Lower leg skin (tissue), 4 donors: ENCODE data around the gene ISG15. TPM values are rescaled to one million over a fixed set of nuclear protein-coding genes. Genes with fewer than 3 reads are reported as not detected.

Experiments used
- DNase-seq, 2 donors: peaks; one replicate each; pipeline ENCODE4 v3.0.0-alpha.2; 2019; ENCODE audit warnings: low spot score in 2 of 2
- H3K4me3 ChIP-seq: fragments of 200-600 bp; sonication (generic); 2 replicates; pipeline ENCODE4 v1.5.1; 2017; ENCODE audit warnings: mild to moderate bottlenecking, low read depth; ENCODE audit not compliant: poor library complexity, severe bottlenecking
- POLR2A ChIP-seq, 2 donors: fragments of 450-650 bp; IDR thresholded peaks; one replicate each; pipeline ENCODE4 v1.6.1; 2016 to 2017; ENCODE audit warnings: antibody characterized with exemption in 2 of 2, mild to moderate bottlenecking in 1 of 2, moderate library complexity in 1 of 2
- WGBS, 2 donors: methylation state at CpG; one replicate each; pipeline ENCODE4 v1.1.5; 2018; 5-methylcytosine and 5-hydroxymethylcytosine counted together
- intact Hi-C: fragments of 100-400 bp; cut with DNase I; formaldehyde crosslinking; loops from one replicate; pipeline ENCODE4 v1.15.0; 2023; ENCODE audit warnings: low total_unique reads
- total RNA-seq, 4 donors: library from RNA; depleted of rRNA; stranded (reverse); fragments of >200 nt; gene quantifications; one replicate each; pipeline ENCODE4 v1.1.0, GENCODE V29; 2016
- TF ChIP-seq, protein P1 (sequence below), 3 donors: fragments of 450-650 bp; IDR thresholded peaks; one replicate each; pipeline ENCODE4 v1.5.1; 2016; ENCODE audit warnings: antibody characterized with exemption in 3 of 3, mild to moderate bottlenecking in 3 of 3, moderate library complexity in 2 of 3

Gene ISG15
- total RNA-seq, 4 donors from 2014 or later: 3.6 to 12.9 (median 6.0) TPM

DNA sequence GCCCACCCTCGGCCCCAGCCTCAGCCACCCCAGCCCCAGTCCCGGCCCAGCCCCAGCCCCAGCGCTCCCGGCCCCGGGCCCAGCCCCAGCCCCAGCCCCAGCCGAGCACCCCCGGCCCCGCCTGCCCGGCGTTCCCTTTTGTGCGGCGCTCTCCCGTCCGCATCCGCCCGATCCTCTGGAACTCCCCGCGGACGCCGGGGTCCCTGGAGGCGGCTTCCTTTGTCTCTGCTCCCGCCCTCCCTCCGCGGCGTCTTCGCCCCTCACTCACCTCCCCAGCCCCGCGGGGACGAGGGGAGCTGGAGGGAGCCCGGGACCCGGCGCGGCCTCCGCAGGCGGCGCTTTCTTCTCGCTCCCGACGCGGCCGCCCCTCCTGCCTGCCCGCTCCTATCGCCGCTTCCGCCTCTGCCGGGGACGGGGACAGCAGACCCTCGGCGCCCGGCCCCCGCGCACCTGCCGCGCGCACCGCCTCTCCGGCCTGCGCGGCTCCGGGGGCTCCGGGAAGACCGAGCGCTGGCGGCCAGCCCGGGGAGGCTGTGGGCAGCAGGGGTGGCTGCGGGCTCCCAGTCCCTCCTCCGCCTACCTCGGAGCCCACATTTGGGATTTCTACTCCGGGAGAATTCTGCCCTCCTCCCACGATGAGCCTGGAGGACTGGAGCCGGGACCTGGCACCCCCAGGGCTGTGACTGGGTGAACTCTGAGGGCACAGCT lies 20.6 kb downstream of the ISG15 start:
- no peak overlapping the region for H3K4me3 ChIP-seq
- intact Hi-C loops: no loop called here
- TF ChIP-seq, protein P1, sequence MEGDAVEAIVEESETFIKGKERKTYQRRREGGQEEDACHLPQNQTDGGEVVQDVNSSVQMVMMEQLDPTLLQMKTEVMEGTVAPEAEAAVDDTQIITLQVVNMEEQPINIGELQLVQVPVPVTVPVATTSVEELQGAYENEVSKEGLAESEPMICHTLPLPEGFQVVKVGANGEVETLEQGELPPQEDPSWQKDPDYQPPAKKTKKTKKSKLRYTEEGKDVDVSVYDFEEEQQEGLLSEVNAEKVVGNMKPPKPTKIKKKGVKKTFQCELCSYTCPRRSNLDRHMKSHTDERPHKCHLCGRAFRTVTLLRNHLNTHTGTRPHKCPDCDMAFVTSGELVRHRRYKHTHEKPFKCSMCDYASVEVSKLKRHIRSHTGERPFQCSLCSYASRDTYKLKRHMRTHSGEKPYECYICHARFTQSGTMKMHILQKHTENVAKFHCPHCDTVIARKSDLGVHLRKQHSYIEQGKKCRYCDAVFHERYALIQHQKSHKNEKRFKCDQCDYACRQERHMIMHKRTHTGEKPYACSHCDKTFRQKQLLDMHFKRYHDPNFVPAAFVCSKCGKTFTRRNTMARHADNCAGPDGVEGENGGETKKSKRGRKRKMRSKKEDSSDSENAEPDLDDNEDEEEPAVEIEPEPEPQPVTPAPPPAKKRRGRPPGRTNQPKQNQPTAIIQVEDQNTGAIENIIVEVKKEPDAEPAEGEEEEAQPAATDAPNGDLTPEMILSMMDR (IDR thresholded peaks at IDR 0.05): no peak
- no peak for TF ChIP-seq POLR2A (IDR thresholded peaks at IDR 0.05)
- WGBS, 2 donors: 20 to 23% methylated on average over 52 to 60 of the region's 71 CpGs
- no peak for DNase-seq

DNA sequence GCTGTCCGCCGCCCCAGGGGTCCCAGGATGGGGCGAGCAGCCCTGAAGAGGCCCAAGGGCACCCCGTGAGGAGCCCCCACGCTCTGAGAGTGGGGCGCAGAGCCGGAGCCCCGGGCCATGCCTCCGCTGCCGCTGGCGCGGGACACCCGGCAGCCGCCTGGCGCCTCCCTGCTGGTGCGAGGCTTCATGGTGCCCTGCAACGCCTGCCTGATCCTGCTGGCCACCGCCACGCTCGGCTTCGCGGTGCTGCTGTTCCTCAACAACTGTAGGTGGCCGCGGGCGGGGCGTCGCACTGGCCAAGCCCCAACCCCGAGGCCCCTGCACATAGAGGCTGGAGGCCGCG lies 21.1 kb downstream of the ISG15 start:
- no peak overlapping the region for H3K4me3 ChIP-seq
- DNase-seq: no peak
- no peak for TF ChIP-seq POLR2A (IDR thresholded peaks at IDR 0.05)
- TF ChIP-seq, protein P1 (IDR thresholded peaks at IDR 0.05): no peak
- intact Hi-C loops: no loop called here
- WGBS, 2 donors: 65 to 76% methylated on average over 15 to 16 of the region's 30 CpGs

DNA sequence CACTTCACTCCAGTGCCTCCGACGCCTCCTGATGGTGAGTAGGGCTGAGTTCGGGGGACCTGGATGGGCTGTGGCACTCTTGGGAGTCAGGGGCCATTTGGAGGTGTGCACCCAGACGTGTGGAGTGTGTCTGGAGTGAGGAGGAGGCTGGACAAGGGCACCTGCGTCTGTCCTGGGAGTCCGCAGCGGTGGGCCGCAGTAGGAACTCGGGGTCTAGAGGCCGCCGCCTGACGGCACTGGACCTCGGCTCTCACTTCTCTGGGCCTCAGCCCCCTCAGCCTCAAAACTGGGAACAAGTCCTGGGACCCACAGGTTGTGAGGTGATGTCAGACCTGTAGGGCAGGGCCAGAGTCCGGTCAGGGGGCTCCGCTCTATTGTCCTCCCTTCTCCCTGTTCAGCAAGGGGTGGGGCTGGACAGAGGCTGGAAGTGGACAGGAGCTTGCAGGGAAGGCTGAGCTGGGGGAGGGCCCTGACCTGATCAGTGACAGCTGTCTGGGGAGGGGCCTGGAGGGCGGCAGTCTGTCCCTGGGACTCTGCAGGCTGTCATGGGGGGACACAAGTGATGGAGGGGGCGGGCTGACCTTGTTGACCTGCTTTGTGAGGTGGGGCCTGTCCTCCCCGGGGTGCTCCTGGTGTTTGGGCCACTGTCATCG lies 22.1 kb downstream of the ISG15 start:
- H3K4me3 ChIP-seq: no peak overlapping the region
- TF ChIP-seq, protein P1 (IDR thresholded peaks at IDR 0.05): no peak
- no peak for TF ChIP-seq POLR2A (IDR thresholded peaks at IDR 0.05)
- no peak for DNase-seq
- intact Hi-C loops: no loop called here
- 92% methylated on average over 18 to 19 of the region's 19 CpGs for WGBS, 2 donors

DNA sequence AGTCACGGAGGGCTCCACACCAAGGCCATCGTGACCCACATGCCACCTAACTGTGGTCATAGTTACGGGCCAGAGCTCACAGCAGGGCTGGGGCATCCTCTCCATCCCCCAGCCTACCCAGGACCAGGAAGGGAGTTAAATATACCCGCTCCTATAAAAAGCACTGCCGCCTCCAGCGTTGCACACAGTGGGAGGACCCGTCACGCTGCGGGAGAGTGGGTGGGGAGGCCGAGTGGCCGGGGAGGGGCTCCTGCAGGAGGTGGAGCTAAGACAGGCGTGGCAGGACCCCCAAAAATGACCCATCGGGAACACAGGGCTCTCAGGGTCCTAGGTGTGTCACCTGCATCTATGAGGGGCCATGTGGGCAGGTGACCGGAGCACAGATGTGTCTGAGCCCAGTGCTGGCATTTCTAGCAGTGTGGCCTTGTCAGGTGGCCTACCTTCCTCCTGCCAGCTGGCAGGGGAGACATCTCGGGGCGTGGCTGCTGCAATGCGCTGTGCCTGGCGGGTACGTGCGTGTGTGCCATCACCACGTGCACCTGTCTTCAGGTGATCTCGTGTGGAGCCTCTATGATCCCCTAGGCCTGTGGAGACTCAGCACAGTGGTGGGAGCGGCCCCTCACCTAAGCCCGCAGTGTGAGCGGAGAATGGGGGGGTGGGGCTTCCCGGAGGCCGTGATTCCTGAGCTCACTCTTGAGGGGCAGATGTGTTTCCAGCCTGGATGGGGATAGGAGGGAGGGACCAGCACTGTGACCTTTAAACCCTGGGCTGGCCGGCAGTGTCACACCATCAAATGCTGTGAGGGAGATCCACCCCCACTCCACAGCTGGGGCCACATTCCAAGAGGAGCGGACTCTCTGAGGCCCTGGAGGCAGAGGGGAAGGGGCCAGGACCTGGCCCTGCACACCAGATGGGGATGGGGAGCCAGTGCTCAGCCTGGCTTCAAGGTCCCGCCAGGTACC lies 24.4 kb downstream of the ISG15 start:
- intact Hi-C loops: no loop called here
- 51 to 61% methylated on average over 19 to 27 of the region's 30 CpGs for WGBS, 2 donors

DNA sequence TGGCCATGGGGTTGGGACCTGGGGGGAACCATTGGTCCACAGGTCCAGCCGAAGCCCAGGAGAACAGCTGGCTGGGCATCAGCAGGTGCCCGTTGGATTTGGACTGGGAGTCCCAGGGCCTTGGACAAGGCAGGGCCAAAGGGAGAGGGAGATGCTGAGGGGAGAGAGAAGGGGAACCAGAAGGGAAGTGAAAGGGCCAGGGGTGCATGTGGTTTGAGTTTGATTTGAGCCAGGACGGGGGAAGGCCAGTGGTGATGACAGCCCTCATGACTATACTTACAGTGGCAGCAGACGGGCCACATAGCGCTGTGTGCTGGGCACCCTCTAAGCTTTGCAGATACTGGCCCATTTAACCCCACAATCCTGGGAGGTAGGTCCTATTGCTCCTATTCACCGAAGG lies 25.4 kb downstream of the ISG15 start:
- no peak for DNase-seq
- no peak for TF ChIP-seq POLR2A (IDR thresholded peaks at IDR 0.05)
- TF ChIP-seq, protein P1 (IDR thresholded peaks at IDR 0.05): no peak
- no peak overlapping the region for H3K4me3 ChIP-seq
- intact Hi-C loops: no loop called here
- 80 to 83% methylated on average over 6 of the region's 6 CpGs for WGBS, 2 donors

More for the DNA sequence above, 24.4 kb downstream of the ISG15 start:
- no peak for TF ChIP-seq POLR2A (IDR thresholded peaks at IDR 0.05)
- TF ChIP-seq, protein P1 (IDR thresholded peaks at IDR 0.05): no peak
- DNase-seq: no peak
- H3K4me3 ChIP-seq: no peak overlapping the region
